SK-MEL-5 (cell line): Measurements from ENCODE around the gene FKBP6. TPM values are rescaled to one million over a fixed set of nuclear protein-coding genes. Genes with fewer than 3 reads are reported as not detected.
"Not testable (repeated sequence)": the region's sequence is repeated elsewhere in the genome, so short reads cannot be mapped to it uniquely, and the experiment has no call there.

Experiments used
- DNase-seq: peaks from one replicate; pipeline ENCODE4 v3.0.0-alpha.2; 2016; ENCODE audit warnings: low read depth, low spot score
- in situ Hi-C: cut with HindIII; loops from 2 replicates; pipeline ENCODE4 v1.10.0; 2016; ENCODE audit warnings: low sequenced_read_pairs, high pct_unique_total_duplicates, low pct_unique_long_range_greater_than_20kb
- total RNA-seq: library from RNA; depleted of rRNA; stranded (reverse); fragments of >200 nt; shearing (Covaris generic); gene quantifications from 2 replicates; pipeline ENCODE4 v1.2.3, GENCODE V29; 2014

Gene FKBP6
- total RNA-seq, 1 experiment from 2014 or later = not detected

DNA sequence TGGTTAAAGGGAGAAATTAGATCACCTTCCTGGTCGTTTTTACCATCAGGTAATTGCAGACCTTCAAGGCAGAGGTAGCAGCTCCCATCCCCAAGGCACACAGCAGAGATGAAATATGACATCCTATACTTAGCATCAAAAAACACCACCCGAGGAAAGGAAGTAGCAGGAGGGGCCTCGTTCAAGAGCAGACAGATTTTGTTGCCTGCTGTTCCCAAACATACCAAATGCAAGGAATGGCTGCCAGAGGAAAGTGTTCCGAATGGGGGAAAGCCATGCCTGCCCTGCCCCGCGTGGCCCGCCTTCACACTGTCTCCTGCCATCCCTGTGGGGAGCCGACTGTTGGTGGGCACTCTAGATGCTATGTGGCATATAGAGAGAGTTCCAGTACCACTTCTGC, 18.0 kb downstream of the FKBP6 start:
- in situ Hi-C loops = loop anchor here (10.0 kb wide), 1 partner anchor 99 kb away; no protein-coding TSS in a partner anchor
- no peak for DNase-seq

DNA sequence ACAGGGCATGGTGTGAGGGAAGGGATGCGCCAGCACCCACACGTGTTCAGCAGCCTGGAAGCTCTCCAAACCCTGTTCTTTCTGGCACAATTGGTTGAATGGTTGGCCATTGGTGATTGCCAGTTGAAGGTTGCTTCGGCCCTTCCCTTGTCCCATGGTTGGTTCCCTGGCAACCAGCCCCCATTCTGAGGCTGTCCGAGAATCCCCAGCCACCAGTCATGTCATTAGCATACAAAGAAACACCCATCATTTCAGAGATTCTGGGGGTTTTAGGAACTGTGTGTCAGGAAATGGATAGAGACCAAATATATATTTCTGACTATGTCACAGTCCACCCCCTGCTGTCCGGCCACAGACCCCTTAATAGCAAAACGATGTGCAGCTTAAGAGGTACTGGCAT, 21.8 kb downstream of the FKBP6 start:
- in situ Hi-C loops = loop anchor here (10.0 kb wide), 1 partner anchor 95 kb away; no protein-coding TSS in a partner anchor
- no peak for DNase-seq

- no peak for DNase-seq
- in situ Hi-C loops = no loop called here
These were observed 22.5 kb downstream of the FKBP6 start for GRCh38 chr7:73350306-73351068.

GRCh38 chr7:73351447-73352167, 23.6 kb downstream of the FKBP6 start:
- no peak for DNase-seq
- in situ Hi-C loops = no loop called here

DNA sequence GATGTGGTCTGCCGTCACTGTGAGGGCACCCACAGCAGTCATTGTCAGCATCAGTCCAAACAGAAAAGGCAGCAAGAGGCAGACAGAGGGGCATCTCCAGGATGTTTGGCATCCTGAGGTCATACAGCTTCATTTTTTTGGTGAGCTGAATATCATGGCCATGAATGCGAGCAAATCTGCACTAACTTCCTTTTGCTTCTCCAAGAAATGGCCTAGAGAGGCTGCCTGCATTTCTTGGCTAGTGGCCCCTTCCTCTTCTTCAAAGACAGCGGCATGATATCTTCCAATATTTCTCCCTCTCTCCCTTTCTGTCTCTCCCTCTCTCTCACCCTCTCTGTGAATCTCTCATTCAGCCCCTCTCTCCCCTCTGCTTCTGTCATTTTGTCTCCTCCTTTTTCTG, 24.8 kb downstream of the FKBP6 start:
- no peak for DNase-seq
- in situ Hi-C loops = no loop called here

DNA sequence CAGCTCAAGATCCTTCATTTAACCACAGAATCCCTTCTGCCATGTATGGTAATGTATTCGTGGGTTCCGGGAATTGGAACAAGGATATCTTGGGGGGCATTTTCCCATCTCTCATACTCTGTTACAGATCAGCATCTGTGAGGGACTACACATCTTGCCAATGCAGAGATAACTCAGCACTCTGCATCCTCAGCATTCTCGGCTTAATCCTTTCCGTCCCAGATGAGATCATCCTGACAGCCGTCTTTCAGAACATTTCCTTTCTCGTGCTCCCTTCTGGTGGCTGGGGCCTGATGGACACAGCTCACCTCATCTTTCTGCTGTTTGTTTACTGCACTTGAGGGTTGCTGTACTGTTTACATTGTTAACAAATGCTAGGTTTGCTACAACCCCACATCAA, 25.3 kb downstream of the FKBP6 start:
- in situ Hi-C loops = no loop called here
- DNase-seq = no peak

DNA sequence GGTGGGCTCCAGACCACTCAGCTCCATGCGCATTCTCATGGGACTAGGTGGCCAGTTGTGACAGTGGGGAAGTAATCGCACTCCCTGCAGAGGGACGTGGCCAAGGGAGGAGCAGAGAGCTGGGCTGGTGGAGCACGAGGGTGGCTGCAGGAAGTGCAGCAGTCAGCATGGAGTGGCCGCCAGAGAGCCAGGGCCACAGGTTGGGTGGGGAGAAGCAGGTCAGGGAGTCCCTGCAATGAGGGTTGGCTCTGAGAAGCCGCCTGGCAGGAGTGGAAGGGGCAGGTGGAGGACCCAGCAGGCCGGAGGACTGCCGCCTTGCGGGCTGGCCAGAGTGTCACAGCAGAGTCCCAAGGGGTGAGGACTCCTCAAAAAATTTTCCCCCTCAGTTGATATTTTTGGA, 26.2 kb downstream of the FKBP6 start:
- no peak for DNase-seq
- in situ Hi-C loops = no loop called here

- DNase-seq = no peak
- in situ Hi-C loops = no loop called here
These were observed 26.9 kb downstream of the FKBP6 start for GRCh38 chr7:73354821-73355220.

DNA sequence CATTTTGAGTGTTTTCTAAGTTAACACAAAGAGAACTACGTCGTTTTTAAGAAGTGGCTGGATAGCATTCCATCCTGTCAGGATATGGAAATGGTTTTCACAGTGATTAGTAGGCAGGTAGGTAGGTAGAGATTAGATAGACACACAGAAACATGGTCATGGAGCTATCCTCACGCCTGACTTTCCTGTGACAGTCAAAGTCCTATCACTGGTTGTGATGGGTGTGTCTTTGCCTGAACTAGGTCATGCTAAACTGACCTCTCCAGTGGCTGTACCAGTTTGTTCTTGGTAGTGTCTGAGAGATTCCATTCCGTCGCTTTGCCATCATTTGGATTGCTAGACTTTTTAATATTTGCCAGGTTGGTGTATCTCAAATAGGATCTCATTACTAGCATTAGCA, 28.2 kb downstream of the FKBP6 start:
- in situ Hi-C loops = no loop called here
- DNase-seq = no peak

DNA sequence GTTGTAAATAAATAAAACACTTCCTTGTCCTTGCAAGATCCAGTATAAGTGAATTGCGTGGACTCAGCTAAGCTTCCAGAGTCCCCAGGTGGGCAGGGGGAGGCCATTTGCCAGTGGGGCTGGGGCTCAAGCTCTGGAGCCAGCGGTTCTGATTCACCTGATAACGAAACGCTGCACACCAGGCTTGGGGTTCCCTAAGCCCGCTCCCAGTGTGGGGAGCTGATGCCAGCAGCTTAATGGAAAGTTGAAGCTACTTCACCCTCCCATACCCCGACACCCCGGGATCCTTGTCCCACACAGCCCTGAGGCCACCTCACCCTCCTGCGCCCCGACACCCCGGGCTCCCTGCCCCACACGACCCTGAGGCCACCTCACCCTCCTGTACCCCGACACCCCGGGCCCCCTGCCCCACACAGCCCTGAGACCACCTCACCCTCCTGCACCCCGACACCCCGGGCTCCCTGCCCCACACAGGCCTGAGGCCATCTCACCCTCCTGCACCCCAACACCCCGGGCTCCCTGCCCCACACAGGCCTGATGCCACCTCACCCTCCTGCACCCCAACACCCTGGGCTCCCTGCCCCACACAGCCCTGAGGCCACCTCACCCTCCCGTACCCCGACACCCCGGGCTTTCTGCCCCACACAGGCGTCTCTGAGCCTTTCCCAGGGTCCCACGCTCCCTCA, 30.8 kb downstream of the FKBP6 start:
- DNase-seq = no peak

GRCh38 chr7:73359306-73359705, 31.3 kb downstream of the FKBP6 start:
- in situ Hi-C loops = no loop called here
- DNase-seq = no peak

More for the DNA sequence above, 30.8 kb downstream of the FKBP6 start:
- in situ Hi-C loops = no loop called here

DNA sequence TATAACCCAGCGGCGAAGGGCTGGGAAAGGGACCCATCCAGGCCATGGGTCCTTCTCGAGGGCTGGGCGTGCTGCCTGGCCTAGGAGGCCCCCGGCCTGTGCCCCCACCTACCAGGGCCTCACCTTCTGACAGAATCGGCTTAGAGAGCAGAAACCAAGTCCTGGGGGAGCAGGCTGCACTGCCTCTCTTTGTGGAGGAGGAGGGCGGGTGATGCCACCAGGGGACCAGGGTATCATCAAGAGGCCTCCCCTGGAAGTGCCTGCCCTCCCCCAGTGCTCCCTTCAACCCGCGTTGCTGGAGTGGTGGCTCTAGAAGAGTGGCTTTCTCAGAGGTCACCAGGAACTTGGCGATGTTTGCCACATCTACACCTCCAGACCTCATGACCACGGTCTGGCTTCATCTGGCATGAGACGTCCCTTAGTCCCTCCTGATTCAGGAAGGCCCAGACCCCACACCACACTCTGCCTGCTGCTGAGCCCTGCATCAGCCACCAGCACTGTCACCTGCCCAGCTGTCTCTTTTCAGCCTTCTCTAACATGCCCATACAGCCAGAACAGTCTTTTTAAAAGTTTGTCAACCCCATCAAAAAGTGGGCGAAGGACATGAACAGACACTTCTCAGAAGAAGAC, 31.9 kb downstream of the FKBP6 start:
- DNase-seq = no peak
- in situ Hi-C loops = no loop called here

GRCh38 chr7:73360590-73360989, 32.6 kb downstream of the FKBP6 start:
- in situ Hi-C loops, DNase-seq: not testable (repeated sequence)

DNA sequence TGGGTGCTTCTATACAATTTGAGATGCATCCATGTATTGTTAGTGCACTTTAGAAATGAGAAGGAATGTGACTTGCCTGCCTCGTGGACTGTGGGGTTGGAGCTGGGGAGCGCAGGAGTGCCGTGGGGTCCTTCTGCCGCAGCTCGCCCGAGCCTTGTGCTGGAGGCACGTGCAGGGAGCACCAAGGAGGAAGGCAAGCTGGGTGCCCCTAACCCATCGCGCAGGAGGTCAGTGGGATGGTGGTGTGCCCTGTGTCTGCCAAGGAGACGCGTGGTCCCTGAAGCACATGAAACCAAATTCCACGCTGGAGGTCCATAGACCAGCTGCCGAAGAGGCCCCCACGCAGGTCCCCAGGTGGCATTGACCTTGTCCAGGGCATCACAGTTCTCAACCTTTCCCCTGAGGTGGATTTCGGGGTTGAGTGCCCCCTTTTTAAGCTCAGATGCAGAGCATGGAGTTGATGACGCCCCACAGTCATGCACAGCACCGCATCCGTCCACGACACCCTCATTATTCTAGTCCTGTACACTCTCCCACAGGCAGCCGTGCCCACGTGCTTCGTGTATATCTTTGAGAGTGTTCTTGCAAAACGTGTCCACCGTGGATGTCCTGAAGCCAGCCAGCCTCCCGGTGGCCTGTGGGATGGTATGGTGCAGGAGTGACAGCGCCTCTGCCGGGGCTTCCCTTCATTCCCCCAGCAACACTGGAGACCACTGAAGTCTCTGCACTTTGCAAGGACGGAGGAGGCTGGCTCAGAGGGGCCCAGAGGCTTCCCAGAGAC, 35.5 kb downstream of the FKBP6 start:
- in situ Hi-C loops = no loop called here
- no peak for DNase-seq

- DNase-seq = no peak
- in situ Hi-C loops = no loop called here
These were observed 36.2 kb downstream of the FKBP6 start for GRCh38 chr7:73364006-73364728.

DNA sequence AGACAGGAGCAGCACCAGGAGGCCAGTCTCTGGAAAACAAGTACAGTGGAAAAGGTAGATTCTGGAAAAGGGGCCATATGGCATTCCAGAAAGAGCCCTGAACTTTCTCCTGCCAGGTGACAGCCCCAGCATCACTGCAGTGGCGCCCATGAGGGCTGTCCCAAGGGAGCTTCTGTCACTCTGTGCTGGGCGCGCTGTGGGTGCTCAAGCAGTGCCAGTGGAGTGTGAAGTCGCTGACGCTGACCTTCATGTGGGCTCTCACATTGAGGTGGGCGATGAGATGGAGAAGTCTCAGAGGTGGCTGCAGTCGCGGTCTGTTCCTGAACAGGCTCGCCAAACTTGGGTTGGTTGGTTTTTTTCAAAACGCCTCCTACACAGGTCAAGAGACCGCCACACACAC, 38.2 kb downstream of the FKBP6 start:
- in situ Hi-C loops = no loop called here
- DNase-seq = no peak

- DNase-seq = no peak
- in situ Hi-C loops = no loop called here
These were observed 39.0 kb downstream of the FKBP6 start for GRCh38 chr7:73366990-73367389.
